OCI-LY1 (cell line): ENCODE measurements around the gene HLA-DQB1.
"Not testable (repeated sequence)": the region's sequence is repeated elsewhere in the genome, so short reads cannot be mapped to it uniquely, and the experiment has no call there.

Experiments used
- H2AFZ ChIP-seq: fragments of 200-600 bp; sonication (generic), shearing (Covaris generic); 2 replicates; pipeline ENCODE4 v1.6.0; 2014; ENCODE audit warnings: antibody characterized with exemption, mild to moderate bottlenecking, low read length
- H3F3A ChIP-seq: fragments of 200-600 bp; sonication (generic), shearing (Covaris generic); 2 replicates; pipeline ENCODE4 v1.6.0; 2014; ENCODE audit warnings: mild to moderate bottlenecking, antibody characterized with exemption, low read length, moderate library complexity; ENCODE audit not compliant: insufficient read depth
- H3K27ac ChIP-seq: fragments of 200-600 bp; sonication (generic); 2 replicates; pipeline ENCODE4 v1.5.1; 2014; ENCODE audit warnings: low read length, mixed run types, mild to moderate bottlenecking, low read depth; ENCODE audit not compliant: poor library complexity, severe bottlenecking
- H3K27me3 ChIP-seq: fragments of 200-600 bp; sonication (generic); 2 replicates; pipeline ENCODE4 v1.6.0; 2014; ENCODE audit warnings: antibody characterized with exemption, mild to moderate bottlenecking, low read length, moderate library complexity; ENCODE audit not compliant: insufficient read depth
- H3K36me3 ChIP-seq: fragments of 200-600 bp; sonication (generic); 2 replicates; pipeline ENCODE4 v1.6.1; 2014; ENCODE audit warnings: mild to moderate bottlenecking, antibody characterized with exemption, low read length, moderate library complexity, mixed read lengths; ENCODE audit not compliant: insufficient read depth
- H3K4me1 ChIP-seq: fragments of 200-600 bp; sonication (generic); 2 replicates; pipeline ENCODE4 v1.5.1; 2014; ENCODE audit warnings: mild to moderate bottlenecking, low read length, moderate library complexity; ENCODE audit not compliant: insufficient read depth, severe bottlenecking
- H3K4me2 ChIP-seq: fragments of 200-600 bp; sonication (generic), shearing (Covaris generic); 2 replicates; pipeline ENCODE4 v1.6.1; 2014; ENCODE audit warnings: low read length
- H3K4me3 ChIP-seq: fragments of 200-600 bp; sonication (generic); 2 replicates; pipeline ENCODE4 v1.5.1; 2014; ENCODE audit warnings: low read length, low read depth, mild to moderate bottlenecking, mixed read lengths; ENCODE audit not compliant: poor library complexity, severe bottlenecking
- H3K79me2 ChIP-seq: fragments of 200-600 bp; shearing (Covaris generic); 2 replicates; pipeline ENCODE4 v1.6.1; 2016; ENCODE audit warnings: mixed run types, low read length, mixed read lengths; ENCODE audit not compliant: insufficient read depth
- H3K9ac ChIP-seq: fragments of 200-600 bp; sonication (generic), shearing (Covaris generic); 2 replicates; pipeline ENCODE4 v1.6.1; 2014; ENCODE audit warnings: mild to moderate bottlenecking, low read length, mixed read lengths
- H3K9me2 ChIP-seq: fragments of 200-600 bp; sonication (generic), shearing (Covaris generic); 2 replicates; pipeline ENCODE4 v1.6.1; 2014; ENCODE audit warnings: low read depth, mild to moderate bottlenecking, low read length, mixed read lengths
- H3K9me3 ChIP-seq: fragments of 200-600 bp; shearing (Covaris generic); 2 replicates; pipeline ENCODE4 v1.6.1; 2014; ENCODE audit warnings: low read length, mixed read lengths
- H4K20me1 ChIP-seq: fragments of 200-600 bp; sonication (generic), shearing (Covaris generic); 2 replicates; pipeline ENCODE4 v1.6.0; 2016; ENCODE audit warnings: mild to moderate bottlenecking, low read length; ENCODE audit not compliant: insufficient read depth
- EZH2 ChIP-seq: fragments of 200-600 bp; sonication (generic), shearing (Covaris generic); IDR thresholded peaks from 2 replicates; pipeline ENCODE4 v1.8.0; 2017; ENCODE audit warnings: borderline replicate concordance, mixed run types, mild to moderate bottlenecking, antibody characterized with exemption, low read length, moderate library complexity, mixed read lengths
- TF ChIP-seq, protein P1 (sequence below): fragments of 200-600 bp; sonication (generic), shearing (Covaris generic); IDR thresholded peaks from 2 replicates; pipeline ENCODE4 v1.5.1; 2017; ENCODE audit warnings: mild to moderate bottlenecking, antibody characterized with exemption, low read length, moderate library complexity, mixed read lengths

Gene HLA-DQB1

DNA sequence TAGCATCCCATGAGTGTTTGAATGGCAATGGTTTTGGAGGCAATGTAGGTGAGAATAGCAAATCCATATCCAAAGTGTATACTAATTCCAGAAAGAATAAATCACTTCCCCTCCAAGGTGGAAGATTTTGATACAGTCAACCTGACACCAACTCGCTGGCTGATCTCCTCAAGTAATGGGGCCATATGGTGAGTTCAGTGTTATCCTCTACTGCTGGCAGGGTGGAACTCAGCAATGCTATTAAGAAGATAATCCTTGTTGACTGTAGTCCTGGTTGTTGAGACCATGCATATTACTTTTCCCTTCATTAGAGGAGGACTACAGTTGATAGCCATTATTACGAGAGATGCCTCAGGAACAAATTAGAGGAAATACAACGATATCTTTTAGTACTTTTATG, 17.8 kb upstream of the HLA-DQB1 start:
- H3K27me3 ChIP-seq = no peaks in the 10 kb centered on the region
- TF ChIP-seq, protein P1, sequence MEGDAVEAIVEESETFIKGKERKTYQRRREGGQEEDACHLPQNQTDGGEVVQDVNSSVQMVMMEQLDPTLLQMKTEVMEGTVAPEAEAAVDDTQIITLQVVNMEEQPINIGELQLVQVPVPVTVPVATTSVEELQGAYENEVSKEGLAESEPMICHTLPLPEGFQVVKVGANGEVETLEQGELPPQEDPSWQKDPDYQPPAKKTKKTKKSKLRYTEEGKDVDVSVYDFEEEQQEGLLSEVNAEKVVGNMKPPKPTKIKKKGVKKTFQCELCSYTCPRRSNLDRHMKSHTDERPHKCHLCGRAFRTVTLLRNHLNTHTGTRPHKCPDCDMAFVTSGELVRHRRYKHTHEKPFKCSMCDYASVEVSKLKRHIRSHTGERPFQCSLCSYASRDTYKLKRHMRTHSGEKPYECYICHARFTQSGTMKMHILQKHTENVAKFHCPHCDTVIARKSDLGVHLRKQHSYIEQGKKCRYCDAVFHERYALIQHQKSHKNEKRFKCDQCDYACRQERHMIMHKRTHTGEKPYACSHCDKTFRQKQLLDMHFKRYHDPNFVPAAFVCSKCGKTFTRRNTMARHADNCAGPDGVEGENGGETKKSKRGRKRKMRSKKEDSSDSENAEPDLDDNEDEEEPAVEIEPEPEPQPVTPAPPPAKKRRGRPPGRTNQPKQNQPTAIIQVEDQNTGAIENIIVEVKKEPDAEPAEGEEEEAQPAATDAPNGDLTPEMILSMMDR = no peak
- no peak for TF ChIP-seq EZH2
- H3K79me2 ChIP-seq = no peaks in the 10 kb centered on the region
- H3F3A ChIP-seq = no peaks in the 10 kb centered on the region
- H3K4me3 ChIP-seq = no peak overlapping the region
- no peaks in the 10 kb centered on the region for H3K36me3 ChIP-seq
- H4K20me1 ChIP-seq = no peaks in the 10 kb centered on the region
- H3K27ac ChIP-seq = no peak overlapping the region
- H3K4me2 ChIP-seq = no peak overlapping the region
- no peak overlapping the region for H2AFZ ChIP-seq
- H3K9ac ChIP-seq = no peak overlapping the region
- H3K9me2 ChIP-seq = no peaks in the 10 kb centered on the region
- peaks cover 19% of the 10 kb centered on the region for H3K4me1 ChIP-seq
- no peaks in the 10 kb centered on the region for H3K9me3 ChIP-seq

DNA sequence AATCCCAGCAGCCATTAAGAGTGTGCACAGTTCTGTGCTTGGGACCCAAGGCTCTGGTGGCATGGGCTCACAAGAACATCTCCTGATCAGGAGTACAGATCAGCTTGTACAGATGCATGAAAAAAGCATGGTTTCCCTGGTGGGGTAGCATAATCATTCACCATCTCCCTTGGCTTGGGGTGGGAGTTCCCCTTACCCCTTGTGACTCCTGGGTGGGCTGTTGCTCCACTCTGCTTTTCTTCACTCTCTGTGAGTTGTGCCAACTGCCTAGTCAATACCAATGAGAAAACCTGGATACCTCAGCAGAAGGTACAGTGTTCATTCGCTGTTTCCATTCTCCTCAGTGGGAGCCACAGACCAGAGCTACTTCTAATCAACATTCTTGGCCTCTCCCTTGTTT, 13.6 kb upstream of the HLA-DQB1 start:
- TF ChIP-seq, protein P1 = no peak
- TF ChIP-seq EZH2 = no peak
- H3K4me2 ChIP-seq = no peak overlapping the region
- H3K9ac ChIP-seq = no peak overlapping the region
- no peaks in the 10 kb centered on the region for H3K36me3 ChIP-seq
- H3K27ac ChIP-seq = no peak overlapping the region
- H3K9me2 ChIP-seq = no peaks in the 10 kb centered on the region
- H3K9me3 ChIP-seq = no peaks in the 10 kb centered on the region
- no peaks in the 10 kb centered on the region for H3K27me3 ChIP-seq
- no peaks in the 10 kb centered on the region for H3K79me2 ChIP-seq
- no peaks in the 10 kb centered on the region for H3F3A ChIP-seq
- peaks cover 7% of the 10 kb centered on the region for H3K4me1 ChIP-seq
- H3K4me3 ChIP-seq = no peak overlapping the region
- H2AFZ ChIP-seq = no peak overlapping the region
- H4K20me1 ChIP-seq = no peaks in the 10 kb centered on the region

DNA sequence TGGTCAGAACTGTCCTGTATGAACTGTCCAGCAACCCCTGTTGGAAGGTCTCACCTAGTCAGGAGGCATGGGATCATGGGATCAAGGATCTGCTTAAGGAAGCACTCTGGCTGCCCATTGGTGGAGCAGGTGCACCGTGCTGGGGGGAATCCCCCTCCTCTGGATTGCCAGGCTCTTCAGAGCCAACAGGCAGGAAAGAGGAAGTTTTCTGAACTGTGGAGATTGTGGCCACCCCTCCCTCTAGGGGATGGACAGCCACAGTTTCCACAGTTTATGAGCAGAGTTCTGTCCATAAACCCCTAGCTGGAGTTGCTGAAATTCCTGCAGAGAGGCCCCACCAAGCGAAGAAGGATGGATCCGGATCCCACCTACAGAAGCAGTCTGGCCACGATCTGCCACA, 13.0 kb upstream of the HLA-DQB1 start:
- H4K20me1 ChIP-seq = no peaks in the 10 kb centered on the region
- H3K27me3 ChIP-seq = no peaks in the 10 kb centered on the region
- H3K4me1 ChIP-seq = peaks cover 7% of the 10 kb centered on the region
- H3K4me2 ChIP-seq = no peak overlapping the region
- H3K27ac ChIP-seq = no peak overlapping the region
- no peak overlapping the region for H3K4me3 ChIP-seq
- no peak overlapping the region for H3K9ac ChIP-seq
- TF ChIP-seq, protein P1 = no peak
- no peak for TF ChIP-seq EZH2
- H3K79me2 ChIP-seq = no peaks in the 10 kb centered on the region
- H3F3A ChIP-seq = no peaks in the 10 kb centered on the region
- H3K9me2 ChIP-seq = no peaks in the 10 kb centered on the region
- no peaks in the 10 kb centered on the region for H3K36me3 ChIP-seq
- H3K9me3 ChIP-seq = no peaks in the 10 kb centered on the region
- no peak overlapping the region for H2AFZ ChIP-seq

DNA sequence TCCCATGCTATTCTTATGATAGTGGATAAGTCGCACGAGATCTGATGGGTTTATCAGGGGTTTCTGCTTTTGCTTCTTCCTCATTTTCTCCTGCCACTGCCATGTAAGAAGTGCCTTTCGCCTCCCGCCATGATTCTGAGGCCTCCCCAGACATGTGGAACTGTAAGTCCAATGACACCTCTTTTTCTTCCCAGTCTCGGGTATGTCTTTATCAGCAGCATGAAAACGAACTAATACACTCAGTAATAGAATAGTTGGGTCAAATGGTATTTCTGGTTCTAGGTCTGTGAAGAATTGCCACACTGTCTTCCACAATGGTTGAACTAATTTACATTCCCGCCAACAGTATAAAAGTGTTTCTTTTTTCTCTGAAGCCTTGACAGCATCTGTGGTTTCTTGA, 7.7 kb upstream of the HLA-DQB1 start:
- not testable (repeated sequence) for H3K4me1 ChIP-seq, H3F3A ChIP-seq, H2AFZ ChIP-seq, H3K9ac ChIP-seq, H4K20me1 ChIP-seq, H3K4me3 ChIP-seq, H3K4me2 ChIP-seq, H3K27me3 ChIP-seq, H3K79me2 ChIP-seq, H3K9me2 ChIP-seq, H3K27ac ChIP-seq, H3K9me3 ChIP-seq, H3K36me3 ChIP-seq

DNA sequence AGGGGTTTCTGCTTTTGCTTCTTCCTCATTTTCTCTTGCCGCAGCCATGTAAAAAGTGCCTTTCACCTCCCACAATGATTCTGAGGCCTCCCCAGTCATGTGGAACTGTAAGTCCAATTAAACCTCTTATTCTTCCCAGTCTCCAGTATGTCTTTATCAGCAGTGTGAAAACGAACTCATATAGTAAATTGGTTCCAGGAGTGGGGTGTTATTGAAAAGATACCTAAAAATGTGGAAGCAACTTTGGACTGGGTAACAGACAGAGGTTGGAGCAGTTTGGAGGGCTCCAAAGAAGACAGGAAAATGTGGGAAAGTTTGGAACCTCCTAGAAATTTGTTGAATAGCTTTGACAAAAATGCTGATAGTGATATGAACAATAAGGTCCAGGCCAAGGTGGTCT, 5.5 kb upstream of the HLA-DQB1 start:
- not testable (repeated sequence) for H3K27me3 ChIP-seq, H3F3A ChIP-seq, H3K36me3 ChIP-seq, H3K79me2 ChIP-seq, H3K4me1 ChIP-seq, H3K9ac ChIP-seq, H3K9me3 ChIP-seq, H3K4me2 ChIP-seq, H4K20me1 ChIP-seq, H3K9me2 ChIP-seq, H3K27ac ChIP-seq, H2AFZ ChIP-seq, H3K4me3 ChIP-seq
